GM18867 (cell line): ENCODE measurements around the gene DUSP28.
"Not testable (repeated sequence)": the region's sequence is repeated elsewhere in the genome, so short reads cannot be mapped to it uniquely, and the experiment has no call there.

Experiments used
- ATAC-seq: cut with Tn5 transposase; IDR thresholded peaks from one replicate; pipeline ENCODE4 v1.9.1; 2021; ENCODE audit warnings: mild to moderate bottlenecking, moderate library complexity; ENCODE audit not compliant: unreplicated experiment

The DUSP28 gene, protein sequence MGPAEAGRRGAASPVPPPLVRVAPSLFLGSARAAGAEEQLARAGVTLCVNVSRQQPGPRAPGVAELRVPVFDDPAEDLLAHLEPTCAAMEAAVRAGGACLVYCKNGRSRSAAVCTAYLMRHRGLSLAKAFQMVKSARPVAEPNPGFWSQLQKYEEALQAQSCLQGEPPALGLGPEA

GRCh38 chr2:240560084-240560479 lies at the start of gene DUSP28:
Gene DUSP28 (plus strand): TSS chr2:240560357. CDS start chr2:240560685, 328 bp downstream.
- ATAC-seq: peak; percentile 56

- ATAC-seq: no peak
These were observed 49.5 kb upstream of the DUSP28 start for GRCh38 chr2:240510513-240511210.

DNA sequence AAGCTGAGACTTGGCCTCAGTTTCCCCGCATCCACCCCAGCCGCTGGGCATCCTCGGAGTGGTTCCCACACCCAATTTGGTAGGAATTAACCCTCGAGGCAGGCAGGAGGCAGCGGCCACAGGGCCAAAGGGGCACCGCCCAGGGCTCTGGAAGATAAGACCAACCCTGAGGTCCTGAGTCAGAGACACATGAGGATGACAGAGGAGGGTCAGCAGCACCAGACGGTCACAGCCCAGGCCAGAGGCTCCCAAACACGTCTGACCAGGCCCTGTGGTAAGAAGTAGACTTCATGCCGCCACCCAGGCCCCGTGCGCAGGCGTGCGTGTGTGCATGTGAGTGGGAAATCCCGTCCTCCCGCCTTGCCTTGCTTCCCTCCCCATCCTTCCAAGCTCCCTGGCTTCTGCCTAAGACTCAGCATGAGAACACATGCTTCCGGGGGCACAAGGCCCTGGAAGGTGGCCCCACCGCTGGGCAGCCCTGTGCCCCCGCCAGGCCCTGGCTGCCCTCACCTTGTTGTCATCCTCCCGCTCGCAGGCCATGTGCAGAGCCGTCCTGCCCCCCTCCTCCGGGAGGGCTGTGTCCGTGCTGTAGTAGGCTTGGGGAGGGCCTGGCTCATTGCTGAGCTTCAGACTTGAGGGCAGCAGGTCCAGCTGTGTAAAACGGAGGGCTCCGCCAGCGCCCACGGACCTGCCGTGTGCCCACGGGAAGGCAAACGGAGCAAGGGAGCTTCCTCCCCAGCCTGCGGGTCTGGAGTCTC lies 48.6 kb upstream of the DUSP28 start:
- no peak for ATAC-seq

GRCh38 chr2:240512109-240512485 lies 48.1 kb upstream of the DUSP28 start:
- no peak for ATAC-seq

- ATAC-seq: no peak
These were observed 47.3 kb upstream of the DUSP28 start for GRCh38 chr2:240512666-240513535.

- ATAC-seq: peak; percentile 94
These were observed 46.4 kb upstream of the DUSP28 start for GRCh38 chr2:240513549-240514287.

DNA sequence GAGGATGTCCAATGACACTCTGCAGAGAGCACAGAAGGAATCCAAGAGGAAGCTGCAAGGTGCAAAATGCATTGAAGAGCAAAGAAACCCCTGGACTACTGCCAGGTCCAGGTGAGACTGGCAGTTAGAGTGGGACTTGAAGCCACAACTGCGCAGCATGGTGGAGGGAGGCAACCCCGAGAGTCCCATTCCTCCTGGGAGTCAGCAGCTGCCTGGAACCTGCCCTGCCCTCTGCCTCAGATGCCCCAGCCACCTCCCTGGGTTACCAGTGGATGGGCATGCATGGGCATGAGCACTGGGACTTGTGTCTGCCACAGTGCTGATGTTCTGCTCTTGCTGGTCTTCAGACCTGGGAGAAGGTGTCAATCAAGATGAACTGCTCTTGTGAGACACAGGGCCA lies 45.5 kb upstream of the DUSP28 start:
- ATAC-seq: no peak

DNA sequence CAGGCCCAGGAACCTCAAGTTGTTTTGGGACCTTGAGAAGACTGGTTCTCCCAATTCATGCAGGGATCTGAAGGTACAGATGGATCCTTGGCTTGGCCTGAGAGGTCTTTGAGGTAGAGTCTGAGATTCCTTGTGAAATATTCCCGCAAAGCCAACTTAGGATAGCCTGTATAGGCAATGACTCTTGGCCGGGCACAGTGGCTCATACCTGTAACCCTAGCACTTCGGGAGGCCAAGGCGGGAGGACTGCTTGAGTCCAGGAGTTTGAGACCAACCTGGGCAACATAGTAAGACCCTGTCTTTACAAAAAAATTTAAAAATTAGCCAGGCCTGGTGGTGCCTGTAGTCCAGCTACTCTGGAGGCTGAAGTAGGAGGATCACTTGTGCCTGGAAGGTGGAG lies 42.8 kb upstream of the DUSP28 start:
- ATAC-seq: no peak

DNA sequence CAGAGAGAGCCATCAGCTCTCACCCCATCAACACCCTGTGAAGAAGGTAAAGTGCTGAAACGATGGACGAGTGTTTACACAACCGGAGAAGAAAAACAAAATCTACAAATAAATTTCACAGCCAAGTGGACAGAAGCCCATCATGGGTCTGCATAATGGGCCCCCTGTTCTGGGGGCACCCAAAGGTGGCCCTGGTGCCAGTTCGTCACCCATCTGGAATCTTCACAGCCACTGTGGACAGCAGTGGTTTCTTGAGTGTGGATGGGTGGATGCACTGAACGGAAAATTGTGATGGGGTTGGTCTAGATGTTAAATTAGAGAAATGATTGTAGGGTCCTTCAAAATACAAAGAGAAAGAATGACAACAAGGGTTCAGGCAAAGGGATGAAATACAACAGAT lies 41.2 kb upstream of the DUSP28 start:
- no peak for ATAC-seq

- ATAC-seq: no peak
These were observed 40.6 kb upstream of the DUSP28 start for GRCh38 chr2:240519396-240520129.

DNA sequence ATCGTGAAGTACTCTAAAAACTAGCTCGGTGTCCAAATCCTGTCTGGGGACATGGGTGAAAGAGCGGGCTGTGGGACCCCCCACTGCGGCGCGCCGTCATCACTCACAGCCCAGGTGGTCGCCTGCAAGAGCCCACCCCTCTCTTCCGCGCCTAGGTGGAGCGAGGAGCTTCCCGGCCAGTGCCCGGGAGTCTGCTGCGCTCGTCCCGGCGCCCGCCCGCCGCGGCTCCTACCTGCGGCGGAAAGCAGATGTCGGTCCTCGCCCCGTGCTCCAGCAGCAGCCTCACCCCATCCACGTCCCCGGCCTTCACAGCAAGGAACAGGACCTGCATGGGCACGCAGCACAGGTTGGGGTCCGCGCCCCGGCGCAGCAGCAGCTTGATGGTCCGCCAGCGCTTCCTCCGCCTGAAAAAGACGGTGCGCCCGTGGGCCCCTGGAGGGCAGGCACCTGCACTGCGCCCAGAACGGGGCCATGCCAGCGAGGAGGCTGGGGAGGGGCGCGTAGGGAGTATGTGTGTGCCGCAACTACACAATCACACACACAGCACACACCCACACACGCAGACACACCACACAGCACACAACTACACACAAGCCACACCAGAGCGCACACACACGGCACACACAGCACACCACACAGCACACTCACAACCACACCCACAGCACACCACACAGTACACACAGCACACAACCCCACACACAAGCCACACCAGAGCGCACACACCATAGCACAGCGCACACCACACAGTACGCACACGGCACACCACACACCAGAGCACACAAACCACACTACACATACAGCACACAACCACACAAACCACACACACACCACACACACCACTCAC lies 39.8 kb upstream of the DUSP28 start:
- no peak for ATAC-seq

- ATAC-seq: no peak
These were observed 39.2 kb upstream of the DUSP28 start for GRCh38 chr2:240520974-240521350.

- ATAC-seq: not testable (repeated sequence)
These were observed 38.3 kb upstream of the DUSP28 start for GRCh38 chr2:240521885-240522284.

- ATAC-seq: no peak
These were observed 37.8 kb upstream of the DUSP28 start for GRCh38 chr2:240522406-240522805.

DNA sequence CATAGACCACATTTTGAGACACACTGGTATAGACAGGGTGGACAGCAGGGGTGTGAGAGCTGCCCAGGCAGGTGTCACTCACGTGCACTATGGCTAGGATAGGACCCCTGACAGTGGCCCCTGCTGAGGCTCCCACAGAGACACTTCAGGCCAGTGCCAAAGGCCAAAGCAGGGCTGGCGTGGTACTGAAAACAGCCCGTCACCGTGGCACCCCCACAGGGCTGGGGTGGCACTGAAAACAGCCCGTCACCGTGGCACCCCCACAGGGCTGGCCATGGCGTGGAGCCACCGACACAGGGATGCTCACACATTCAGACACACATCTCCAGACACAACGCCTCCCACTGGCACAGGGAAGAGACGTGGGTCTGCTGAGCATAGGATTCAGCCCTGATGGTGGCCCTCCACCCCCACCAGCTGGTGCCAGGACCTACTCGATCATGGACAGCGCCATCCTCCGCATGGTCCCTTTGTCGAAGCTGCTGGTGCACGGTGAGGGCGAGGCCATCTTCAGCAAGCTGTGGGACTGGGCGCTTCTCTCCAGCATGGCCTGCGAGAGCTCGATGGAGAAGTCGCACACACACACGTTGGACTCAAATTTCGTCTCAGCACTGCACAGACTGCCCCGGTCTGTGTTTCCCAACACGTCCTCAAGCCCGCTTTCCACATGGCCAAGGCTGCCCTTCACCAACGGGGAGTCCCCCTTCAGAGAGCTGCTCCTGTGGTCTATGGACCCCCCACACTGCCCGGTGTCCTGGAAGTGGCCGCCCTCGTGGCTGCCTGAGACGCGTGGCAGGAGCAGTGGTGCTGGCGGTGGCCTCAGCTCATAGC lies 36.5 kb upstream of the DUSP28 start:
- no peak for ATAC-seq

DNA sequence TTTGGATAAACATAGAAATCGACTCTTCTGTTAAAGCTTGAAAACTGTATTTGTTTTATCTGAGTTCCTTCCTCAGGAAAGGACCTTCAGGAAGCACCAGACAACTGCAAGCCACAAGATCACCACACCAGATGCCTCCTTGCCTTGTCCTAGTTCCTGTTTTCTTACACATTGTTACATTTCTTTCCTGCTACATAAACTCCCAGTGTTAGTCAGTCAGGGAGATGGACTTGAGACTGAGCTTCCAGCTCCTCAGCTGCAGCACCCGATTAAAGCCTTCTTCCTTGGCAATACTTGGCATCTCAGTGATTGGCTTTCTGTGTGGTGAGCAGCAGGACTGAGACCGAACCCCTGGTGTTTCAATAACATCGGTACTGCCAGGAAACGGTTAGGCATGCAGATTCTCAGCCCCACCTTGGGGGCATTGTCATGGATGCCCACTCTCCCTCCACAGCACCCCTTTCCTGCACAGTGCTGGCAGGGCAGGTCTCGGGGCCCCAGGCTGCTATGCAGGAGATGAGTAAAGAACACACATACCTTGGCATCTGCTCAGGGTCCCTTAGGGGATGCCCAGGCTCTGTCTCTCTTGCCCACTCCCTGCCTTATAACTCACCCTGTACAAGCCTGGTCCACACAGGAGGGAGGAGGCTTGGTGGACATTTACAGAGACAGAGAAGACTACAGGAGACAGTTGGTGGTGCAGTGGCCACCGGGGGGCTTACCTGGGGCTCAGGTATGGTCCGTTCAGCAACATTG lies 35.0 kb upstream of the DUSP28 start:
- ATAC-seq: no peak

- ATAC-seq: no peak
These were observed 34.4 kb upstream of the DUSP28 start for GRCh38 chr2:240525802-240526201.
